Activated T-cell treated with anti-CD3 and anti-CD28 coated beads, Interleukin-2, amount 50 U/mL, for 4 hours (primary cell): Measurements from ENCODE around the gene SHROOM2. TPM values are rescaled to one million over a fixed set of nuclear protein-coding genes. Genes with fewer than 3 reads are reported as not detected.

Source experiments
- ATAC-seq, 2 donors: fragments of 200-7000 bp; cut with Tn5 transposase; one replicate each; pipeline ENCODE4 v1.10.0; 2021
- DNase-seq: peaks from one replicate; pipeline ENCODE4 v3.0.0-alpha.2; 2020
- H3K27me3 Mint-ChIP-seq: one replicate; pipeline ENCODE4 v1.8.0; 2021; ENCODE audit warnings: low read depth, mixed read lengths
- H3K36me3 Mint-ChIP-seq: one replicate; pipeline ENCODE4 v1.8.0; 2022; ENCODE audit warnings: mixed read lengths; ENCODE audit not compliant: insufficient read depth
- H3K4me1 Mint-ChIP-seq: one replicate; pipeline ENCODE4 v1.8.0; 2021; ENCODE audit warnings: low read depth, mixed read lengths
- H3K4me3 Mint-ChIP-seq: one replicate; pipeline ENCODE4 v1.8.0; 2021; ENCODE audit warnings: mild to moderate bottlenecking, moderate library complexity, mixed read lengths
- H3K9me3 Mint-ChIP-seq: one replicate; pipeline ENCODE4 v1.8.0; 2021; ENCODE audit warnings: mixed read lengths
- total RNA-seq, 3 donors: library from RNA; stranded (reverse); gene quantifications; one replicate each; pipeline ENCODE4 v1.2.1, GENCODE V29; 2021

The SHROOM2 gene
- total RNA-seq, 3 donors from 2014 or later = 0.03 TPM; not detected in 2

GRCh38 chrX:9958183-9958582, 172.0 kb downstream of the SHROOM2 start:
- Mint-ChIP-seq H3K9me3 (no peaks in the 10 kb centered on the region), H3K4me3 (no peak overlapping the region), H3K4me1 (no peaks in the 10 kb centered on the region), H3K27me3 (peaks cover 13% of the 10 kb centered on the region), H3K36me3 (no peaks in the 10 kb centered on the region)
- no peak for ATAC-seq
- DNase-seq = no peak

GRCh38 chrX:9961750-9962149, 175.5 kb downstream of the SHROOM2 start:
- H3K36me3 Mint-ChIP-seq = no peaks in the 10 kb centered on the region
- H3K27me3 Mint-ChIP-seq = peaks cover 16% of the 10 kb centered on the region
- H3K4me1 Mint-ChIP-seq = no peaks in the 10 kb centered on the region
- no peak for DNase-seq
- H3K4me3 Mint-ChIP-seq = no peak overlapping the region
- no peak for ATAC-seq
- H3K9me3 Mint-ChIP-seq = no peaks in the 10 kb centered on the region

- no peaks in the 10 kb centered on the region for H3K4me1 Mint-ChIP-seq
Measured at GRCh38 chrX:9966775-9967408, 180.7 kb downstream of the SHROOM2 start, which contains the start of gene CLDN34. CLDN34 (plus strand) TSS chrX:9967358; CDS start chrX:9967358, 0 bp downstream.

GRCh38 chrX:9977635-9978034, 191.4 kb downstream of the SHROOM2 start:
- DNase-seq (no peak), ATAC-seq (no peak)
- H3K36me3 Mint-ChIP-seq = no peaks in the 10 kb centered on the region
- no peaks in the 10 kb centered on the region for H3K4me1 Mint-ChIP-seq
- no peak overlapping the region for H3K4me3 Mint-ChIP-seq
- H3K9me3 Mint-ChIP-seq = no peaks in the 10 kb centered on the region
- H3K27me3 Mint-ChIP-seq = no peaks in the 10 kb centered on the region

More at GRCh38 chrX:9966775-9967408, 180.7 kb downstream of the SHROOM2 start, which contains the start of gene CLDN34:
- Mint-ChIP-seq H3K36me3 (no peaks in the 10 kb centered on the region), H3K4me3 (no peak within 1 kb of the TSS), H3K27me3 (peaks cover 3% of the 10 kb centered on the region), H3K9me3 (no peaks in the 10 kb centered on the region)
- ATAC-seq (no peak), DNase-seq (no peak)

GRCh38 chrX:9980401-9980800, 194.2 kb downstream of the SHROOM2 start:
- no peak for ATAC-seq
- Mint-ChIP-seq H3K4me1 (no peaks in the 10 kb centered on the region), H3K9me3 (no peaks in the 10 kb centered on the region), H3K36me3 (no peaks in the 10 kb centered on the region), H3K27me3 (no peaks in the 10 kb centered on the region), H3K4me3 (no peak overlapping the region)
- DNase-seq = no peak

GRCh38 chrX:9980927-9981326, 194.7 kb downstream of the SHROOM2 start:
- Mint-ChIP-seq H3K9me3 (no peaks in the 10 kb centered on the region), H3K36me3 (no peaks in the 10 kb centered on the region), H3K4me1 (no peaks in the 10 kb centered on the region), H3K4me3 (no peak overlapping the region), H3K27me3 (no peaks in the 10 kb centered on the region)
- ATAC-seq = no peak
- DNase-seq = no peak

- Mint-ChIP-seq H3K36me3 (no peaks in the 10 kb centered on the region), H3K4me1 (no peaks in the 10 kb centered on the region), H3K4me3 (no peak overlapping the region), H3K9me3 (no peaks in the 10 kb centered on the region), H3K27me3 (no peaks in the 10 kb centered on the region)
- ATAC-seq (no peak), DNase-seq (no peak)
Measured at GRCh38 chrX:9983441-9983840, 197.2 kb downstream of the SHROOM2 start.

- Mint-ChIP-seq H3K36me3 (no peaks in the 10 kb centered on the region), H3K4me3 (no peak overlapping the region), H3K4me1 (no peaks in the 10 kb centered on the region), H3K27me3 (no peaks in the 10 kb centered on the region), H3K9me3 (no peaks in the 10 kb centered on the region)
- no peak for ATAC-seq
- no peak for DNase-seq
Measured at GRCh38 chrX:9983846-9984245, 197.6 kb downstream of the SHROOM2 start.

- Mint-ChIP-seq H3K36me3 (no peaks in the 10 kb centered on the region), H3K9me3 (no peaks in the 10 kb centered on the region), H3K4me3 (no peak overlapping the region), H3K4me1 (no peaks in the 10 kb centered on the region), H3K27me3 (no peaks in the 10 kb centered on the region)
- ATAC-seq (no peak), DNase-seq (no peak)
Measured at GRCh38 chrX:9988762-9989161, 202.5 kb downstream of the SHROOM2 start.

- ATAC-seq = no peak
- H3K4me1 Mint-ChIP-seq = no peaks in the 10 kb centered on the region
- no peaks in the 10 kb centered on the region for H3K27me3 Mint-ChIP-seq
Measured at GRCh38 chrX:9992061-9992460, 205.8 kb downstream of the SHROOM2 start.

GRCh38 chrX:9992724-9993123, 206.5 kb downstream of the SHROOM2 start:
- H3K36me3 Mint-ChIP-seq = no peaks in the 10 kb centered on the region
- no peak for ATAC-seq
- H3K9me3 Mint-ChIP-seq = no peaks in the 10 kb centered on the region
- peaks cover 5% of the 10 kb centered on the region for H3K4me1 Mint-ChIP-seq
- no peaks in the 10 kb centered on the region for H3K27me3 Mint-ChIP-seq
- H3K4me3 Mint-ChIP-seq = no peak overlapping the region
- no peak for DNase-seq

More at GRCh38 chrX:9992061-9992460, 205.8 kb downstream of the SHROOM2 start:
- Mint-ChIP-seq H3K4me3 (no peak overlapping the region), H3K36me3 (no peaks in the 10 kb centered on the region), H3K9me3 (no peaks in the 10 kb centered on the region)
- DNase-seq = no peak

GRCh38 chrX:9995855-9996339, 209.7 kb downstream of the SHROOM2 start:
- Mint-ChIP-seq H3K4me3 (no peak overlapping the region), H3K9me3 (no peaks in the 10 kb centered on the region), H3K36me3 (no peaks in the 10 kb centered on the region), H3K27me3 (no peaks in the 10 kb centered on the region), H3K4me1 (peaks cover 6% of the 10 kb centered on the region)
- DNase-seq (peak; percentile 80), ATAC-seq (peak; percentile 49 to 57)

GRCh38 chrX:9997041-9997440, 210.8 kb downstream of the SHROOM2 start:
- H3K36me3 Mint-ChIP-seq = no peaks in the 10 kb centered on the region
- peaks cover 6% of the 10 kb centered on the region for H3K4me1 Mint-ChIP-seq
- no peak for ATAC-seq
- DNase-seq = no peak
- H3K4me3 Mint-ChIP-seq = no peak overlapping the region
- H3K27me3 Mint-ChIP-seq = no peaks in the 10 kb centered on the region
- H3K9me3 Mint-ChIP-seq = no peaks in the 10 kb centered on the region

GRCh38 chrX:9997524-9997923, 211.3 kb downstream of the SHROOM2 start:
- H3K36me3 Mint-ChIP-seq = no peaks in the 10 kb centered on the region
- H3K9me3 Mint-ChIP-seq = no peaks in the 10 kb centered on the region
- H3K27me3 Mint-ChIP-seq = no peaks in the 10 kb centered on the region
- ATAC-seq = peak; percentile 94 to 95
- H3K4me1 Mint-ChIP-seq = peaks cover 6% of the 10 kb centered on the region
- no peak overlapping the region for H3K4me3 Mint-ChIP-seq
- DNase-seq = peak; percentile 27
